Vagina (tissue), 2 donors: Measurements from ENCODE around the gene SCN4B. TPM values are rescaled to one million over a fixed set of nuclear protein-coding genes. Genes with fewer than 3 reads are reported as not detected.

Experiments
- DNase-seq, 2 donors: peaks; one replicate each; pipeline ENCODE4 v3.0.0-alpha.2; 2017; ENCODE audit errors: extremely low spot score in 2 of 2
- H3K27ac ChIP-seq: fragments of 200-600 bp; sonication (generic); one replicate; pipeline ENCODE4 v1.5.1; 2019
- H3K27me3 ChIP-seq: fragments of 200-600 bp; sonication (generic); one replicate; pipeline ENCODE4 v1.5.1; 2019
- H3K36me3 ChIP-seq, 2 donors: fragments of 200-600 bp; sonication (generic); one replicate each; pipeline ENCODE4 v1.5.1; 2017 to 2019
- H3K4me1 ChIP-seq: fragments of 200-600 bp; sonication (generic); one replicate; pipeline ENCODE4 v1.5.1; 2019
- H3K4me3 ChIP-seq, 2 donors: fragments of 200-600 bp; sonication (generic); 1 replicate in 1 of 2; 2 replicates in 1 of 2; pipeline ENCODE4 v1.5.1; 2016 to 2019
- H3K9me3 ChIP-seq: fragments of 200-600 bp; sonication (generic); one replicate; pipeline ENCODE4 v1.5.1; 2019
- CTCF ChIP-seq, 3 experiments: fragments of 450-650 bp in 2 of 3; fragments of 200-600 bp in 1 of 3; sonication (generic) in 1 of 3; IDR thresholded peaks; one replicate each; pipeline ENCODE4 v1.5.1; 2017 to 2019; ENCODE audit warnings: antibody characterized with exemption in 3 of 3, mild to moderate bottlenecking in 2 of 3, moderate library complexity in 2 of 3
- POLR2A ChIP-seq, 2 donors: fragments of 450-650 bp; IDR thresholded peaks; one replicate each; pipeline ENCODE4 v1.6.1; 2017; ENCODE audit warnings: antibody characterized with exemption in 2 of 2, mild to moderate bottlenecking in 2 of 2, moderate library complexity in 2 of 2
- POLR2AphosphoS5 ChIP-seq, 2 donors: sonication (generic); formaldehyde crosslinking; IDR thresholded peaks; one replicate each; pipeline ENCODE4 v1.9.0; 2017; ENCODE audit warnings: antibody characterized with exemption in 2 of 2, mild to moderate bottlenecking in 2 of 2, low read depth in 1 of 2; ENCODE audit not compliant: insufficient read depth in 1 of 2
- intact Hi-C: fragments of 100-400 bp; cut with DNase I; formaldehyde crosslinking; loops from one replicate; pipeline ENCODE4 v1.15.1; 2023
- total RNA-seq: library from RNA; depleted of rRNA; stranded (reverse); fragments of >200 nt; gene quantifications from one replicate; pipeline ENCODE4 v1.2.3, GENCODE V29; 2016

The SCN4B gene
- total RNA-seq, 1 donor from 2014 or later: 0.98 TPM

- Histone ChIP-seq H3K9me3 (no peaks in the 10 kb centered on the region), H3K36me3 (no peaks in the 10 kb centered on the region), H3K27me3 (no peaks in the 10 kb centered on the region), H3K4me1 (peaks cover 15% of the 10 kb centered on the region), H3K27ac (no peak overlapping the region), H3K4me3 (no peak overlapping the region)
- intact Hi-C loops: loop anchor here (2.0 to 10.0 kb wide), 2 partner anchors 23 to 207 kb away; partner anchors contain the start of gene UBE4A
- DNase-seq: no peak
- TF ChIP-seq POLR2AphosphoS5 (IDR thresholded peaks at IDR 0.05; ENCODE audit: insufficient read depth in 1 of 2, low read depth in 1 of 2): no peak
Measured at GRCh38 chr11:118147502-118147901, 5.1 kb downstream of the SCN4B start.

GRCh38 chr11:118146554-118146953 is 6.1 kb downstream of the SCN4B start:
- Histone ChIP-seq H3K27ac (peak overlapping the region; percentile 67), H3K9me3 (no peaks in the 10 kb centered on the region), H3K36me3 (no peaks in the 10 kb centered on the region), H3K4me1 (peaks cover 7% of the 10 kb centered on the region), H3K4me3 (no peak overlapping the region), H3K27me3 (no peaks in the 10 kb centered on the region)
- DNase-seq: no peak
- TF ChIP-seq CTCF (IDR thresholded peaks at IDR 0.05) (no peak), POLR2AphosphoS5 (IDR thresholded peaks at IDR 0.05; ENCODE audit: insufficient read depth in 1 of 2, low read depth in 1 of 2) (no peak), POLR2A (IDR thresholded peaks at IDR 0.05) (no peak)
- intact Hi-C loops: loop anchor here (2.0 to 10.0 kb wide), 2 partner anchors 24 to 208 kb away; partner anchors contain the start of gene UBE4A

- TF ChIP-seq POLR2A (IDR thresholded peaks at IDR 0.05) (no peak), POLR2AphosphoS5 (IDR thresholded peaks at IDR 0.05; ENCODE audit: insufficient read depth in 1 of 2, low read depth in 1 of 2) (peak; percentile 61 to 76), CTCF (IDR thresholded peaks at IDR 0.05) (peak; percentile 89 to 98 (median 94))
- peak overlapping the region; percentile 59 to 76 for H3K4me3 ChIP-seq
- no peaks in the 10 kb centered on the region for H3K36me3 ChIP-seq
- H3K9me3 ChIP-seq: no peaks in the 10 kb centered on the region
- H3K4me1 ChIP-seq: peaks cover 7% of the 10 kb centered on the region
- no peak for DNase-seq
- peak overlapping the region; percentile 67 for H3K27ac ChIP-seq
- no peaks in the 10 kb centered on the region for H3K27me3 ChIP-seq
- intact Hi-C loops: loop anchor here (2.0 to 10.0 kb wide), 2 partner anchors 25 to 209 kb away; partner anchors contain the start of gene UBE4A
Measured at GRCh38 chr11:118145285-118146227, 7.1 kb downstream of the SCN4B start.

GRCh38 chr11:118144301-118145268 is 8.0 kb downstream of the SCN4B start:
- H3K27me3 ChIP-seq: no peaks in the 10 kb centered on the region
- no peak overlapping the region for H3K27ac ChIP-seq
- no peaks in the 10 kb centered on the region for H3K36me3 ChIP-seq

More at GRCh38 chr11:118144301-118145268, 8.0 kb downstream of the SCN4B start:
- intact Hi-C loops: loop anchor here (10.0 kb wide), 1 partner anchor 210 kb away; the partner anchor contains the start of gene UBE4A
- no peak for TF ChIP-seq CTCF (IDR thresholded peaks at IDR 0.05)
- TF ChIP-seq POLR2AphosphoS5 (IDR thresholded peaks at IDR 0.05; ENCODE audit: insufficient read depth in 1 of 2, low read depth in 1 of 2): no peak
- no peak for TF ChIP-seq POLR2A (IDR thresholded peaks at IDR 0.05)
- H3K4me3 ChIP-seq: peak overlapping the region in 1 of 2 donors; percentile 59
- no peaks in the 10 kb centered on the region for H3K9me3 ChIP-seq
- peaks cover 7% of the 10 kb centered on the region for H3K4me1 ChIP-seq
- DNase-seq: no peak
